Naive B cell (primary cell): ENCODE measurements around the gene GPATCH4. TPM values are rescaled to one million over a fixed set of nuclear protein-coding genes. Genes with fewer than 3 reads are reported as not detected.

Source experiments
- ATAC-seq, 2 donors: fragments of 150-1000 bp; cut with Tn5 transposase; 2 replicates each; pipeline ENCODE4 v1.10.0; 2021; ENCODE audit warnings: low read depth in 2 of 2, mild to moderate bottlenecking in 2 of 2, moderate library complexity in 2 of 2
- DNase-seq: peaks from one replicate; pipeline ENCODE4 v3.0.0; 2022
- H3K27ac Mint-ChIP-seq, 6 donors: one replicate each; pipeline ENCODE4 v1.8.0; 2020 to 2022; ENCODE audit warnings: mild to moderate bottlenecking in 6 of 6, mixed read lengths in 6 of 6, moderate library complexity in 5 of 6, inconsistent platforms in 2 of 6
- H3K27me3 Mint-ChIP-seq, 3 donors: one replicate each; pipeline ENCODE4 v1.8.0; 2021 to 2022; ENCODE audit warnings: mixed read lengths in 3 of 3, mild to moderate bottlenecking in 1 of 3
- H3K36me3 Mint-ChIP-seq, 2 donors: one replicate each; pipeline ENCODE4 v1.8.0; 2020 to 2022; ENCODE audit warnings: mixed read lengths in 2 of 2, inconsistent platforms in 1 of 2, mild to moderate bottlenecking in 1 of 2
- H3K4me1 Mint-ChIP-seq, 3 donors: one replicate each; pipeline ENCODE4 v1.8.0; 2020 to 2022; ENCODE audit warnings: mixed read lengths in 3 of 3, inconsistent platforms in 1 of 3, mild to moderate bottlenecking in 1 of 3, moderate library complexity in 1 of 3
- H3K4me3 Mint-ChIP-seq, 8 donors: one replicate each; pipeline ENCODE4 v1.8.0; 2020 to 2022; ENCODE audit warnings: mild to moderate bottlenecking in 8 of 8, mixed read lengths in 8 of 8, moderate library complexity in 8 of 8, inconsistent platforms in 2 of 8
- H3K9me3 Mint-ChIP-seq, 7 donors: one replicate each; pipeline ENCODE4 v1.8.0; 2020 to 2022; ENCODE audit warnings: mixed read lengths in 7 of 7, mild to moderate bottlenecking in 5 of 7, inconsistent platforms in 2 of 7, moderate library complexity in 1 of 7
- polyA plus RNA-seq, 6 donors: library from polyadenylated mRNA; unstranded; fragments of 300-500 nt; fragmentation: Illumina TruSeq; gene quantifications; one replicate each; pipeline ENCODE4 v1.2.3, GENCODE V29; 2021; ENCODE audit warnings: low read depth in 6 of 6

GPATCH4 gene
- polyA plus RNA-seq, 6 donors from 2014 or later: 16.6 to 47.9 (median 28.7) TPM

GRCh38 chr1:156577550-156577949 is 23.7 kb downstream of the GPATCH4 start:
- Mint-ChIP-seq H3K4me3 (no peak overlapping the region), H3K4me1 (peaks cover 23 to 28% (median 25%) of the 10 kb centered on the region in 3 donors), H3K9me3 (no peaks in the 10 kb centered on the region), H3K36me3 (peaks cover 0 to 2% of the 10 kb centered on the region in 2 donors), H3K27ac (peak overlapping the region in 2 of 6 donors; percentile 12 to 38), H3K27me3 (peaks cover 13 to 21% (median 17%) of the 10 kb centered on the region in 3 donors)
- ATAC-seq: no peak
- no peak for DNase-seq

- DNase-seq (no peak), ATAC-seq (no peak)
- peak overlapping the region in 1 of 8 donors; percentile 68 for H3K4me3 Mint-ChIP-seq
- peaks cover 0 to 7% of the 10 kb centered on the region in 2 donors for H3K36me3 Mint-ChIP-seq
- H3K4me1 Mint-ChIP-seq: peaks cover 16 to 22% (median 17%) of the 10 kb centered on the region in 3 donors
- H3K27me3 Mint-ChIP-seq: peaks cover 30 to 47% (median 42%) of the 10 kb centered on the region in 3 donors
- H3K9me3 Mint-ChIP-seq: no peaks in the 10 kb centered on the region
- H3K27ac Mint-ChIP-seq: no peak overlapping the region
These were observed 27.1 kb downstream of the GPATCH4 start for GRCh38 chr1:156574039-156574633.

- H3K9me3 Mint-ChIP-seq: no peaks in the 10 kb centered on the region
- peaks cover 13 to 20% (median 16%) of the 10 kb centered on the region in 3 donors for H3K4me1 Mint-ChIP-seq
- DNase-seq (no peak), ATAC-seq (no peak)
- H3K4me3 Mint-ChIP-seq: peak overlapping the region; percentile 61 to 92 (median 88)
- peaks cover 33 to 47% (median 42%) of the 10 kb centered on the region in 3 donors for H3K27me3 Mint-ChIP-seq
- H3K27ac Mint-ChIP-seq: peak overlapping the region in 3 of 6 donors; percentile 21 to 89 (median 44)
- H3K36me3 Mint-ChIP-seq: peaks cover 0 to 7% of the 10 kb centered on the region in 2 donors
These were observed 28.6 kb downstream of the GPATCH4 start for GRCh38 chr1:156572663-156573018.

- ATAC-seq (peak; percentile 98 to 100), DNase-seq (peak; percentile 77)
- no peaks in the 10 kb centered on the region for H3K9me3 Mint-ChIP-seq
- peak within 1 kb of the TSS in 3 of 6 donors; percentile 44 to 89 (median 47) for H3K27ac Mint-ChIP-seq
- H3K4me3 Mint-ChIP-seq: peak within 1 kb of the TSS; percentile 61 to 92 (median 88)
- H3K27me3 Mint-ChIP-seq: peaks cover 33 to 47% (median 42%) of the 10 kb centered on the region in 3 donors
- H3K36me3 Mint-ChIP-seq: peaks cover 0 to 7% of the 10 kb centered on the region in 2 donors
- peaks cover 13 to 20% (median 16%) of the 10 kb centered on the region in 3 donors for H3K4me1 Mint-ChIP-seq
These were observed 29.2 kb downstream of the GPATCH4 start, which contains the start of gene IQGAP3 for GRCh38 chr1:156571919-156572662. TSS of gene IQGAP3 (minus strand) at chr1:156572565. CDS start at chr1:156572529, 36 bp downstream.

- Mint-ChIP-seq H3K36me3 (peaks cover 0 to 7% of the 10 kb centered on the region in 2 donors), H3K4me1 (peaks cover 13 to 20% (median 16%) of the 10 kb centered on the region in 3 donors), H3K27me3 (peaks cover 33 to 47% (median 42%) of the 10 kb centered on the region in 3 donors), H3K9me3 (no peaks in the 10 kb centered on the region), H3K4me3 (peak overlapping the region in 4 of 8 donors; percentile 10 to 91 (median 51)), H3K27ac (peak overlapping the region in 1 of 6 donors; percentile 47)
- ATAC-seq (no peak), DNase-seq (no peak)
These were observed 29.9 kb downstream of the GPATCH4 start for GRCh38 chr1:156571261-156571852.

GRCh38 chr1:156566436-156566835 is 34.8 kb downstream of the GPATCH4 start:
- Mint-ChIP-seq H3K9me3 (no peaks in the 10 kb centered on the region), H3K27me3 (peaks cover 11 to 19% (median 15%) of the 10 kb centered on the region in 3 donors), H3K27ac (peak overlapping the region in 1 of 6 donors; percentile 76), H3K36me3 (no peaks in the 10 kb centered on the region), H3K4me1 (peaks cover 1 to 6% (median 6%) of the 10 kb centered on the region in 3 donors), H3K4me3 (no peak overlapping the region)
- ATAC-seq (no peak), DNase-seq (no peak)

GRCh38 chr1:156565519-156565918 is 35.8 kb downstream of the GPATCH4 start:
- H3K9me3 Mint-ChIP-seq: no peaks in the 10 kb centered on the region
- no peak overlapping the region for H3K4me3 Mint-ChIP-seq
- no peak overlapping the region for H3K27ac Mint-ChIP-seq
- H3K36me3 Mint-ChIP-seq: no peaks in the 10 kb centered on the region
- ATAC-seq: no peak
- peaks cover 0 to 6% (median 4%) of the 10 kb centered on the region in 3 donors for H3K4me1 Mint-ChIP-seq
- no peak for DNase-seq
- peaks cover 4 to 10% (median 6%) of the 10 kb centered on the region in 3 donors for H3K27me3 Mint-ChIP-seq

GRCh38 chr1:156560585-156561163 is 40.6 kb downstream of the GPATCH4 start:
- H3K27ac Mint-ChIP-seq: no peak overlapping the region

GRCh38 chr1:156559797-156560385 is 41.4 kb downstream of the GPATCH4 start:
- peak overlapping the region in 1 of 6 donors; percentile 7 for H3K27ac Mint-ChIP-seq
- no peaks in the 10 kb centered on the region for H3K27me3 Mint-ChIP-seq
- H3K4me3 Mint-ChIP-seq: no peak overlapping the region
- DNase-seq (no peak), ATAC-seq (no peak)
- peaks cover 7 to 11% (median 8%) of the 10 kb centered on the region in 3 donors for H3K4me1 Mint-ChIP-seq
- no peaks in the 10 kb centered on the region for H3K36me3 Mint-ChIP-seq
- H3K9me3 Mint-ChIP-seq: no peaks in the 10 kb centered on the region

More at GRCh38 chr1:156560585-156561163, 40.6 kb downstream of the GPATCH4 start:
- no peak overlapping the region for H3K4me3 Mint-ChIP-seq
- no peaks in the 10 kb centered on the region for H3K9me3 Mint-ChIP-seq
- no peaks in the 10 kb centered on the region for H3K27me3 Mint-ChIP-seq
- no peaks in the 10 kb centered on the region for H3K36me3 Mint-ChIP-seq
- DNase-seq (no peak), ATAC-seq (no peak)
- H3K4me1 Mint-ChIP-seq: peaks cover 3 to 6% (median 4%) of the 10 kb centered on the region in 3 donors

- H3K36me3 Mint-ChIP-seq: no peaks in the 10 kb centered on the region
- DNase-seq (no peak), ATAC-seq (peak in 1 of 2 donors; percentile 40)
- no peaks in the 10 kb centered on the region for H3K9me3 Mint-ChIP-seq
- peaks cover 12 to 17% (median 14%) of the 10 kb centered on the region in 3 donors for H3K4me1 Mint-ChIP-seq
- no peaks in the 10 kb centered on the region for H3K27me3 Mint-ChIP-seq
- H3K27ac Mint-ChIP-seq: peak overlapping the region in 3 of 6 donors; percentile 7 to 84 (median 33)
- no peak overlapping the region for H3K4me3 Mint-ChIP-seq
These were observed 42.0 kb downstream of the GPATCH4 start for GRCh38 chr1:156559086-156559796.

- peaks cover 37 to 46% (median 43%) of the 10 kb centered on the region in 3 donors for H3K4me1 Mint-ChIP-seq
These were observed 44.9 kb downstream of the GPATCH4 start for GRCh38 chr1:156556354-156556753.

GRCh38 chr1:156555715-156556114 is 45.6 kb downstream of the GPATCH4 start:
- H3K9me3 Mint-ChIP-seq: peaks cover 0 to 2% (median 0%) of the 10 kb centered on the region in 7 donors
- no peaks in the 10 kb centered on the region for H3K36me3 Mint-ChIP-seq
- no peaks in the 10 kb centered on the region for H3K27me3 Mint-ChIP-seq
- H3K4me3 Mint-ChIP-seq: no peak overlapping the region
- no peak for DNase-seq
- peaks cover 44 to 53% (median 49%) of the 10 kb centered on the region in 3 donors for H3K4me1 Mint-ChIP-seq
- H3K27ac Mint-ChIP-seq: peak overlapping the region in 2 of 6 donors; percentile 56 to 68
- no peak for ATAC-seq

More at GRCh38 chr1:156556354-156556753, 44.9 kb downstream of the GPATCH4 start:
- no peak for ATAC-seq
- Mint-ChIP-seq H3K9me3 (peaks cover 0 to 2% (median 0%) of the 10 kb centered on the region in 7 donors), H3K27ac (peak overlapping the region in 1 of 6 donors; percentile 33), H3K36me3 (no peaks in the 10 kb centered on the region), H3K27me3 (no peaks in the 10 kb centered on the region), H3K4me3 (no peak overlapping the region)
- DNase-seq: no peak
